ENCODE data around the gene DNAH2. TPM values are rescaled to one million over a fixed set of nuclear protein-coding genes. Genes with fewer than 3 reads are reported as not detected.

The DNAH2 gene
- total and polyA plus RNA-seq, 2 of the 13 experiments (the other 11 are each of a cell fraction or from before 2014, with no cell fraction given) = not detected

DNA sequence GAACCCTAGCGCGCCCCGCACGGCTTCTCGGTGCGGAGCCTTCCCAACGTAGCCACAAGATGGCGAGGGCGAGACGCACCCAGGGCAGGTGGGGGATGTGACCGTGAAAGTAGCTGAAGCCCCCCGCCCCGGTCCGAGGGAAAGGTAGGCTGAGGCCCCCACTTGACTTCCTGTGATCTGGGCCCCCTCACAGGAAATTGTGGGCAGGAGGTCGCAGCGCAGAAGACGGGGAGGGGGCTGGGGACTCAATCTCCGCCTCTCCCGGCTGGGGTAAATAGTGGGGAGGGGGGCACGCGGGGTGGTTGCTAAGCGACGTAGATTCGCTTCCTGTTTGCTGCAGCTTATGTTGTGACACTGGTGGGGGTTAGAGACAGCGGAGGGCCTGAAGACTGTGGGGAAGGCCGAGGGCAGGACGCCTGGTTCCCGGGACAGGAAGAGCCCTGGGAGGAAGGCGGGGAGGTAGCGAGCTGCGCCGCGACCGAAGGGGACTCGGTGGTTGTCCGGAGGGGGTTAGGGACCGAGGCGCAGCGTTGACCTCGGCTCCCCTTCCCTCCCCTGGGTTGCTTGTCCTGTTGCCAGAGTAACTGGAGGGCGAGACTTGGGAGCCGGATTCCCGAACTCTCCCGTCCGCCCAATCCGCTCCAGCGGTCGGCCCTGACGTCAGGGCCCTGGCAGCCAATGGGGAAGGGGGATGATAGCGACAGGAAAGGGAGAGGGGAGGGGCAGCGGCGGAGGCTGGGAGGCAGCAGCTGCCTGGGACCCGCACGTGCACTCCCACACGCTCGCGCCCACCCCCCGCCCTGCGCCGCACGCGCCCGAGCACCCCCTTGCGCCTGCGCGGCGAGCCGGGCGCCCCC lies 117.6 kb downstream of the DNAH2 start (continued):
- TF ChIP-seq, protein P1, sequence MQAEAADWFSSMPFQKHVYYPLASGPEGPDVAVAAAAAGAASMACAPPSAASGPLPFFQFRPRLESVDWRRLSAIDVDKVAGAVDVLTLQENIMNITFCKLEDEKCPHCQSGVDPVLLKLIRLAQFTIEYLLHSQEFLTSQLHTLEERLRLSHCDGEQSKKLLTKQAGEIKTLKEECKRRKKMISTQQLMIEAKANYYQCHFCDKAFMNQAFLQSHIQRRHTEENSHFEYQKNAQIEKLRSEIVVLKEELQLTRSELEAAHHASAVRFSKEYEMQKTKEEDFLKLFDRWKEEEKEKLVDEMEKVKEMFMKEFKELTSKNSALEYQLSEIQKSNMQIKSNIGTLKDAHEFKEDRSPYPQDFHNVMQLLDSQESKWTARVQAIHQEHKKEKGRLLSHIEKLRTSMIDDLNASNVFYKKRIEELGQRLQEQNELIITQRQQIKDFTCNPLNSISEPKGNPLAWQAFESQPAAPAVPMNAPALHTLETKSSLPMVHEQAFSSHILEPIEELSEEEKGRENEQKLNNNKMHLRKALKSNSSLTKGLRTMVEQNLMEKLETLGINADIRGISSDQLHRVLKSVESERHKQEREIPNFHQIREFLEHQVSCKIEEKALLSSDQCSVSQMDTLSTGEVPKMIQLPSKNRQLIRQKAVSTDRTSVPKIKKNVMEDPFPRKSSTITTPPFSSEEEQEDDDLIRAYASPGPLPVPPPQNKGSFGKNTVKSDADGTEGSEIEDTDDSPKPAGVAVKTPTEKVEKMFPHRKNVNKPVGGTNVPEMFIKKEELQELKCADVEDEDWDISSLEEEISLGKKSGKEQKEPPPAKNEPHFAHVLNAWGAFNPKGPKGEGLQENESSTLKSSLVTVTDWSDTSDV (CRISPR knock-in tag; IDR thresholded peaks at IDR 0.05) = no peak
- TF ChIP-seq ZNF781 (CRISPR knock-in tag; IDR thresholded peaks at IDR 0.05; ENCODE audit: borderline replicate concordance, not compliant biosample characterization) (no peak), ZNF253 (CRISPR knock-in tag; IDR thresholded peaks at IDR 0.05; ENCODE audit: borderline replicate concordance) (no peak), ZNF850 (CRISPR knock-in tag; conservative IDR thresholded peaks at IDR 0.05) (no peak), JARID2 (CRISPR knock-in tag; IDR thresholded peaks at IDR 0.05; ENCODE audit: insufficient replicate concordance) (no peak), ZNF589 (CRISPR knock-in tag; conservative IDR thresholded peaks at IDR 0.05) (peak; percentile 60; the same call in 1 of the 2 replicates), ZNF660 (CRISPR knock-in tag; IDR thresholded peaks at IDR 0.05; ENCODE audit: borderline replicate concordance, low read depth) (no peak), HNF4A (CRISPR knock-in tag; IDR thresholded peaks at IDR 0.05) (0 out of 2 replicates have a peak, but pooled peaks have one; percentile 2), ZNF101 (CRISPR knock-in tag; IDR thresholded peaks at IDR 0.05; ENCODE audit: borderline replicate concordance, low read depth) (no peak; the same call in 1 of the 2 replicates), ZNF251 (CRISPR knock-in tag; IDR thresholded peaks at IDR 0.05) (no peak), ZNF644 (CRISPR knock-in tag; IDR thresholded peaks at IDR 0.05; ENCODE audit: low read depth) (no peak), PHB2 (IDR thresholded peaks at IDR 0.05; ENCODE audit: partially characterized antibody) (no peak), ZNF292 (CRISPR knock-in tag; IDR thresholded peaks at IDR 0.05; ENCODE audit: borderline replicate concordance, low read depth) (no peak), MBD4 (IDR thresholded peaks at IDR 0.05; ENCODE audit: borderline replicate concordance, low read length) (no peak), CHCHD3 (CRISPR knock-in tag; IDR thresholded peaks at IDR 0.05) (peak; percentile 84; the same call in 1 of the 2 replicates), KMT2B (CRISPR knock-in tag; IDR thresholded peaks at IDR 0.05) (no peak)
- TF ChIP-seq, protein P2, sequence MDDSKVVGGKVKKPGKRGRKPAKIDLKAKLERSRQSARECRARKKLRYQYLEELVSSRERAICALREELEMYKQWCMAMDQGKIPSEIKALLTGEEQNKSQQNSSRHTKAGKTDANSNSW (CRISPR knock-in tag; IDR thresholded peaks at IDR 0.05; ENCODE audit: borderline replicate concordance) = no peak
- TF ChIP-seq, protein P3, sequence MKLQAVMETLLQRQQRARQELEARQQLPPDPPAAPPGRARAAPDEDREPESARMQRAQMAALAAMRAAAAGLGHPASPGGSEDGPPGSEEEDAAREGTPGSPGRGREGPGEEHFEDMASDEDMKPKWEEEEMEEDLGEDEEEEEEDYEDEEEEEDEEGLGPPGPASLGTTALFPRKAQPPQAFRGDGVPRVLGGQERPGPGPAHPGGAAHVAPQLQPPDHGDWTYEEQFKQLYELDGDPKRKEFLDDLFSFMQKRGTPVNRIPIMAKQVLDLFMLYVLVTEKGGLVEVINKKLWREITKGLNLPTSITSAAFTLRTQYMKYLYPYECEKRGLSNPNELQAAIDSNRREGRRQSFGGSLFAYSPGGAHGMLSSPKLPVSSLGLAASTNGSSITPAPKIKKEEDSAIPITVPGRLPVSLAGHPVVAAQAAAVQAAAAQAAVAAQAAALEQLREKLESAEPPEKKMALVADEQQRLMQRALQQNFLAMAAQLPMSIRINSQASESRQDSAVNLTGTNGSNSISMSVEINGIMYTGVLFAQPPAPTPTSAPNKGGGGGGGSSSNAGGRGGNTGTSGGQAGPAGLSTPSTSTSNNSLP (IDR thresholded peaks at IDR 0.05; ENCODE audit: low read depth, low read length) = no peak
- TF ChIP-seq, protein P4, sequence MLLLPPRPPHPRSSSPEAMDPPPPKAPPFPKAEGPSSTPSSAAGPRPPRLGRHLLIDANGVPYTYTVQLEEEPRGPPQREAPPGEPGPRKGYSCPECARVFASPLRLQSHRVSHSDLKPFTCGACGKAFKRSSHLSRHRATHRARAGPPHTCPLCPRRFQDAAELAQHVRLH (CRISPR knock-in tag; IDR thresholded peaks at IDR 0.05; ENCODE audit: borderline replicate concordance, low read depth) = no peak
- TF ChIP-seq, protein P5, sequence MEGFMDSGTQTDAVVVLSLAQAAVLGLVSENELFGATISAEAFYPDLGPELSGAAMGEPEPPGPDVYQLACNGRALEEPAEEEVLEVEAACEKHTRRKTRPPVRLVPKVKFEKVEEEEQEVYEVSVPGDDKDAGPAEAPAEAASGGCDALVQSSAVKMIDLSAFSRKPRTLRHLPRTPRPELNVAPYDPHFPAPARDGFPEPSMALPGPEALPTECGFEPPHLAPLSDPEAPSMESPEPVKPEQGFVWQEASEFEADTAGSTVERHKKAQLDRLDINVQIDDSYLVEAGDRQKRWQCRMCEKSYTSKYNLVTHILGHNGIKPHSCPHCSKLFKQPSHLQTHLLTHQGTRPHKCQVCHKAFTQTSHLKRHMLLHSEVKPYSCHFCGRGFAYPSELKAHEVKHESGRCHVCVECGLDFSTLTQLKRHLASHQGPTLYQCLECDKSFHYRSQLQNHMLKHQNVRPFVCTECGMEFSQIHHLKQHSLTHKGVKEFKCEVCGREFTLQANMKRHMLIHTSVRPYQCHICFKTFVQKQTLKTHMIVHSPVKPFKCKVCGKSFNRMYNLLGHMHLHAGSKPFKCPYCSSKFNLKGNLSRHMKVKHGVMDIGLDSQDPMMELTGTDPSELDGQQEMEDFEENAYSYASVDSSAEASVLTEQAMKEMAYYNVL (CRISPR knock-in tag; IDR thresholded peaks at IDR 0.05; ENCODE audit: borderline replicate concordance) = 0 out of 2 replicates have a peak, but pooled peaks have one; percentile 49
- TF ChIP-seq, protein P6, sequence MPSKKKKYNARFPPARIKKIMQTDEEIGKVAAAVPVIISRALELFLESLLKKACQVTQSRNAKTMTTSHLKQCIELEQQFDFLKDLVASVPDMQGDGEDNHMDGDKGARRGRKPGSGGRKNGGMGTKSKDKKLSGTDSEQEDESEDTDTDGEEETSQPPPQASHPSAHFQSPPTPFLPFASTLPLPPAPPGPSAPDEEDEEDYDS (CRISPR knock-in tag; IDR thresholded peaks at IDR 0.05) = no peak
